Renal cortical epithelial cell (primary cell): ENCODE data around the gene C20orf96. TPM values are rescaled to one million over a fixed set of nuclear protein-coding genes. Genes with fewer than 3 reads are reported as not detected.
A peak's percentile ranks its signal among the peaks of the same experiment; 100 is the strongest.

ENCODE experiments used
- DNase-seq: peaks from one replicate; pipeline ENCODE4 v3.0.0-alpha.2; 2011; ENCODE audit warnings: low read depth
- total RNA-seq: library from RNA; depleted of rRNA; stranded (reverse); fragments of >200 nt; gene quantifications from 2 replicates; pipeline ENCODE4 v1.2.3, GENCODE V29; 2014

The C20orf96 gene
- total RNA-seq, 1 donor from 2014 or later = 8.5 TPM

DNA sequence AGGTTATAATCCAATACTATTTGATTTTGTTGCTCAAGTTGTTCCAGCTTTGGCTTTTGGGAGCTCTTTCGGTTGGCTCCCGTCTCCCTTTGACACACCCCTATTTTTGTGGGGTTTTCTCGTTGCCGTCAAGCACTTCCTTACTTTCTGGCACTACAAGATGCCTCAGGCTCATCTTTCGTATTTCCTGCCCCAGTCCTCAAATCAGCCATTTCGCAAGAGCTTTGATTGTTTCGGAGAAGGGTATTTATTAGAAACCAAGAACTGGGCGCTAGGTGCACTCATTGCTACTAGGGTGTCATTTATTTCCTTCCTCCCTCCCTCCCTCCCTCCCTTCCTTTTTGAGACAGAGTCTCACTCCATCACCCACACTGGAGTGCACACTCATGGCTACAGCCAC, 21.5 kb upstream of the C20orf96 start:
- no peak for DNase-seq

GRCh38 chr20:311609-312008, 21.1 kb upstream of the C20orf96 start:
- no peak for DNase-seq

- DNase-seq = no peak
Measured at GRCh38 chr20:310645-311044, 20.1 kb upstream of the C20orf96 start.

DNA sequence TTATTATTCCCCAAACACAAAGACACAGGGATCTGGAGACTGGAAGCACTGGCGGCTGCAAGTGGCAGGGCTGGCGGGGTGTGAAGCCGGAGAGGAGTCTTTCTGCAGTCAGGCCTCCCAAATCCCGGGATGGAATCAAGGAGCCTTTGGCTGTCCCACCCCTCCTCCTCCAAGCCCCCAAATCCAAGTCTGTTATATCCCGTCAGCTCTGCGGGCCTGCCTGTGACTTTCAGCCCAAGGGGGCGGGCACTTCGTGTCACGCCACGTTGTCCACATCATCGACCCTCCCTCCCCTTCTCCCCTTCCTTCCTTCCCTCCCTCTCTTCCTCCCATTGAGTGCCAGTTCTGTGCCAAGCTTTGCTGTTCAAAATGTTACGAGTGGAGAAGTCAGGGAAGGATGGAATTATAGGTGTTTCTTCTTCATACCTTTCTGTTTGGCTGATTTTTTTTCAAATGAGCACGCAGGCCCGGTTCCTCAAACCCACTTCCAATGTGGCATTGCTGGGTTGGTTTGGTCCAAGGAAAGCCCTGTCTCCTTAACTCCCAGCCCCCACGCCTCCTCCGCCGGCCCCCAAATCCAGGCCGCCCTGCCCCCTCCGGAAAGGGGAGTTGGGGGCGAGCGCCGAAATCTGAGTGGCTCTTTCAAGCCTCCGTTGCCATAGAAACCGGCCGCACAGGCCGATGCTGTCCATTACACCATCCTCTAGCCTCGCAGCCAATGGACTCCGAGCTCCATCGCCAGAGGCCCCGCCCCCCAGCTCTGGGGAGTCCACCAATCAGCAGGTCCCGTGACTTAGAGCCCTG, 19.5 kb upstream of the C20orf96 start:
- DNase-seq = peak; percentile 95

- DNase-seq = peak; percentile 44
Measured at GRCh38 chr20:309306-309840, 18.8 kb upstream of the C20orf96 start.

GRCh38 chr20:308427-309038, 18.0 kb upstream of the C20orf96 start:
- no peak for DNase-seq

GRCh38 chr20:305745-306144, 15.2 kb upstream of the C20orf96 start:
- DNase-seq = no peak

- DNase-seq = no peak
Measured at GRCh38 chr20:301886-302848, 11.6 kb upstream of the C20orf96 start.

GRCh38 chr20:300345-300990, 9.9 kb upstream of the C20orf96 start:
- peak; percentile 16 for DNase-seq

- no peak for DNase-seq
Measured at GRCh38 chr20:298776-299391, 8.3 kb upstream of the C20orf96 start.

DNA sequence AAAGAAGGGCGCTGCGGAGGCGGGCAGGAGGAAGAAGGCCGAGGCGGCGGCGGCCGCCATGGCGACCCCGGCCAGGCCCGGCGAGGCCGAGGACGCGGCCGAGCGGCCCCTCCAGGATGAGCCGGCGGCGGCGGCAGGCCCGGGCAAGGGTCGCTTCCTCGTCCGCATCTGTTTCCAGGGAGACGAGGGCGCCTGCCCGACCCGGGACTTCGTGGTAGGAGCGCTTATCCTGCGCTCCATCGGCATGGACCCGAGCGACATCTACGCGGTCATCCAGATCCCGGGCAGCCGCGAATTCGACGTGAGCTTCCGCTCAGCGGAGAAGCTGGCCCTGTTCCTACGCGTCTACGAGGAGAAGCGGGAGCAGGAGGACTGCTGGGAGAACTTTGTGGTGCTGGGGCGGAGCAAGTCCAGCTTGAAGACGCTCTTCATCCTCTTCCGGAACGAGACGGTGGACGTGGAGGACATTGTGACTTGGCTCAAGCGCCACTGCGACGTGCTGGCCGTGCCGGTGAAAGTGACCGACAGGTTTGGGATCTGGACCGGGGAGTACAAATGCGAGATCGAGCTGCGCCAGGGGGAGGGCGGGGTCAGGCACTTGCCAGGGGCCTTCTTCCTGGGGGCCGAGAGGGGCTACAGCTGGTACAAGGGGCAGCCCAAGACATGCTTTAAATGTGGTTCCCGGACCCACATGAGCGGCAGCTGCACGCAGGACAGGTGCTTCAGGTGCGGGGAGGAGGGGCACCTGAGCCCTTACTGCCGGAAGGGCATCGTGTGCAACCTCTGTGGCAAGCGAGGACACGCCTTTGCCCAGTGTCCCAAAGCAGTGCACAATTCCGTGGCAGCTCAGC, 7.6 kb upstream of the C20orf96 start:
- DNase-seq = peak; percentile 47

DNA sequence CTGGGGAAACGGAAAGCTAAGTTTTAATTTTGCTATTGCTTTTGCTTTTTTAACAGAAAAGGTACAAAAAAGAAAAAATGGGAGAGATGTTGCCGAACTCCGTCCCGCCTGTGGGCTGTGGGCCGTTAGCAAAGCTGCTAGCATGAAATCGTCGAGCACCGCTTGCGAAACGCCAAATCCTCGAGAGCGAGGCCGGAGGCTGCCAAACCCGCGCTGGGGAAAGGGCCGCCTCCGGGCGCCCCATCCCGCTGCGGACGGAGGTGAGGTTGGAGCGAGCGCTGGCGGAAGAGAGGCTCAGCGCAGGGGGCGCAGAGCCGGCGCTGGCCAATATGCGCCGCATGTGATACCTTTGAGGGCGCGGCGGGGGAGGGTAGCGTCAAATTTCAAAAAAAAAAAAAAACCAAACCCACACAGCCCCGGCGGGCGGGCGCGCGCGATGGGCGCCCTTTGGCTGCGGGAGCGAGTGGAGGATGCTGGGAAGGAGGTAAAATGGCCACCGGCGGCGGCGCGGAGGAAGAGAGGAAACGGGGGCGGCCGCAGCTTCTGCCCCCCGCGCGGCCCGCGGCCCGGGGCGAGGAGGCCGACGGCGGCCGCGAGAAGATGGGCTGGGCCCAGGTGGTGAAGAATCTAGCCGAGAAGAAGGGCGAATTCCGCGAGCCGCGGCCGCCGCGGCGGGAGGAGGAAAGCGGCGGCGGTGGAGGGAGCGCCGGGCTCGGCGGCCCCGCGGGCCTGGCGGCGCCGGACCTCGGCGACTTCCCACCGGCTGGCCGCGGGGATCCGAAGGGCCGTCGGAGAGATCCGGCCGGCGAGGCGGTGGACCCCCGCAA, 6.8 kb upstream of the C20orf96 start, which contains the start of gene ZCCHC3:
Gene ZCCHC3, plus strand, starts transcription at position 473 of the 827 bp plus-strand sequence. Its CDS starts 17 bp downstream, at position 490.
- peak; percentile 78 for DNase-seq

- DNase-seq = no peak
Measured at GRCh38 chr20:295804-296203, 5.3 kb upstream of the C20orf96 start.

DNA sequence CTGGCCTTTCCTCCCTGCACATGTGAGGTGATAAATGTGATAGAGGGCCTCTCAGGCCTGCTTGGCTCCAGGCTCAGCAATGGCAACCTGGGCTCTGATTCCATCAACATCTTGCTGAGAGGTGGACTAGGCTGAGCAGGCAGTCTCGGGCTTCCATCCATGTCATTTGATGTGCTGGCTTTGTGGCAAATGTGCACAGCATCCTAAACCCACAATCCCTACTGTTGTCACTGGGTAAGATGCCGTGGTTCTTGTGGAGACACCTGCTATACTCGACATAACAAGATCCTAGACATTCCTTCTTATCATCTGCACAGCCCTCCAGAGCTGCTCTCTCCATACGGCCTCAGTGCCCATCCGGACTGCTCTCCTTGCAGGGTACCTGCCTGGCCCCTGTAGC, 4.1 kb upstream of the C20orf96 start:
- DNase-seq = no peak

GRCh38 chr20:289693-290083, 862 bp downstream of the C20orf96 start:
- peak; percentile 13 for DNase-seq

DNA sequence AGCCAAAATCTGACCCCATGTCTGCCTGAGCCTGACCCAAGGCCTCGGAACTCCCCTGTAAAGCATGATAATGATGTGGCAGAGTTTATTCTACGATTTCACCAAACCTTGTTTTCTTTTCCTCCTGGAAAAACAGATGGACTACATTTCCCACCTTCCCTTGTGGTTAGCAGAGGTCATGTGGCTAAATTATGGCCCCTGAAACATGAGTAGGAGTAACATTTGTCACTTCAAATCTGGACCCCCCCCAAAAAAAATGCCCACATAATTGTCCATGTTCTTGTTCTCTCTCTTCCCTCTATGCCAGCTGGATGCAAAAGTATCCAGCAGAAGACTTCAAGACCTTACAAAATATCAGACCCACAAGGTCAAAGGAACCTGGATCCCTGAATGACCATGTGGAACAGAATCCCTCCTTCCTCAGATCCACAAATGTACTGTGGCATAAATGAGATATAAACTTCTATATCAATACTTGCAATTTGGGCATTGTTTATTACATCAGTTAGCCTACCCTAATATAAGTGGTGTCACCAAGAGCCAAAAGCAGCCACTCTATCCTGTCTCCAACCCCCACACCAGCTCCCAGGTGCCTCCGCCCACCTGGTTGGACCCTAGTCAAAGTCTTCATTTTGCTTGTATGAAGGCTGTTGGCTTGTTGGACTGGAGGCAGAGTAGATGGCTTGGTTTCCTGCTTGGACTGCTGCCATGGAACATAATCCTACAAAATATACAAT, 1.4 kb downstream of the C20orf96 start:
- DNase-seq = no peak

DNA sequence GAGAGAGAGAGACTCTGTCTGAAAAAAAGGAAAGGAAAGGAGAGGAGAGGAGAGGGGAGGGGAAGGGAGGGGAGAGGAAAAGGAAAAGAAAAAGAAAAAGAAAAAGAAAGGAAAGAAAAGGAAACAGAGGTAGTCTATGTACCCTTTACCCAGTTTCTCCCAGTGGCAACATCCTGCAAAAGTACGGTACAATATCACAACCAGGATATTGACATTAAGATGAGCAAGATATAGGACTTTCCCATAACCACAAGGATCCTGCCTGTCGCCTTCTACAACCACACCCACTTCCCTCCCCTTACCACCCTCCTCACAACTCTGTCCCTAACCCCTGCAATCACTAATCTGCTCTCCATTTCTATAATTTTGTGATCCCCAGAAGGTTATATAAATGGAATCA, 4.0 kb downstream of the C20orf96 start:
- DNase-seq = no peak

- no peak for DNase-seq
Measured at GRCh38 chr20:284172-284571, 6.4 kb downstream of the C20orf96 start.
